WTC11 (cell line): ENCODE results near the gene FBXO33. TPM values are rescaled to one million over a fixed set of nuclear protein-coding genes. Genes with fewer than 3 reads are reported as not detected.

Source experiments
- ATAC-seq: fragments of 200-7000 bp; cut with Tn5 transposase; 2 replicates; pipeline ENCODE4 v1.10.0; 2021; ENCODE audit warnings: mild to moderate bottlenecking, moderate library complexity
- Bru-seq: library from RNA; stranded (reverse); fragments of 400-500 nt; gene quantifications from one replicate; lab custom pipeline; 2021; lab: Mats Ljungman, UMichigan
- CTCF ChIA-PET: fragments of 300-600 bp; sonication (Branson Sonifier 250); formaldehyde crosslinking; loops from one replicate; lab custom pipeline; 2021; ENCODE audit warnings: antibody characterized with exemption; lab: Charles Lee
- POLR2A ChIA-PET: fragments of 350-600 bp; sonication (Branson Sonifier 250); formaldehyde crosslinking; loops from one replicate; lab custom pipeline; 2021; ENCODE audit warnings: antibody characterized with exemption; lab: Charles Lee
- DNase-seq: peaks from one replicate; pipeline ENCODE4 v3.0.0; 2021; ENCODE audit warnings: low spot score
- H3K27ac Mint-ChIP-seq: 2 replicates; pipeline ENCODE4 v1.8.0; 2021; ENCODE audit warnings: mixed read lengths
- H3K27me3 Mint-ChIP-seq: 2 replicates; pipeline ENCODE4 v1.8.0; 2021; ENCODE audit warnings: low read depth, mild to moderate bottlenecking, moderate library complexity, mixed read lengths
- H3K36me3 Mint-ChIP-seq: 2 replicates; pipeline ENCODE4 v1.8.0; 2021; ENCODE audit warnings: mixed read lengths
- H3K4me1 Mint-ChIP-seq: 2 replicates; pipeline ENCODE4 v1.8.0; 2022; ENCODE audit warnings: mixed read lengths
- H3K4me3 Mint-ChIP-seq: 2 replicates; pipeline ENCODE4 v1.8.0; 2021; ENCODE audit warnings: mild to moderate bottlenecking, moderate library complexity, mixed read lengths
- H3K9me3 Mint-ChIP-seq: 2 replicates; pipeline ENCODE4 v1.8.0; 2021; ENCODE audit warnings: mixed read lengths
- CBFB ChIP-seq: sonication (generic); formaldehyde crosslinking; IDR thresholded peaks from 2 replicates; pipeline ENCODE4 v1.8.1; 2022; ENCODE audit warnings: mild to moderate bottlenecking, low read depth, missing genetic modification reagents
- GABPB1 ChIP-seq: sonication (generic); formaldehyde crosslinking; IDR thresholded peaks from 2 replicates; pipeline ENCODE4 v1.8.1; 2023; ENCODE audit warnings: mild to moderate bottlenecking, missing genetic modification reagents
- HMGA2 ChIP-seq: fragments of 250-450 bp; sonication (Bioruptor Pico); IDR thresholded peaks from 2 replicates; pipeline ENCODE4 v1.4.0; 2021; ENCODE audit warnings: mild to moderate bottlenecking, moderate library complexity
- KAT7 ChIP-seq: sonication (generic); formaldehyde crosslinking; IDR thresholded peaks from 2 replicates; pipeline ENCODE4 v1.8.1; 2023; ENCODE audit warnings: missing genetic modification reagents, mild to moderate bottlenecking, borderline replicate concordance
- MAX ChIP-seq: sonication (generic); formaldehyde crosslinking; IDR thresholded peaks from 2 replicates; pipeline ENCODE4 v1.8.0; 2022; ENCODE audit warnings: mild to moderate bottlenecking, missing genetic modification reagents
- MXD4 ChIP-seq: fragments of 250-450 bp; sonication (Bioruptor Pico); IDR thresholded peaks from 2 replicates; pipeline ENCODE4 v1.8.0; 2021; ENCODE audit warnings: mild to moderate bottlenecking, moderate library complexity, borderline replicate concordance
- NR1H2 ChIP-seq: sonication (generic); formaldehyde crosslinking; IDR thresholded peaks from 2 replicates; pipeline ENCODE4 v1.9.0; 2021; ENCODE audit warnings: mild to moderate bottlenecking, moderate library complexity, missing genetic modification reagents
- OVOL2 ChIP-seq: fragments of 250-450 bp; sonication (Bioruptor Pico); IDR thresholded peaks from 2 replicates; pipeline ENCODE4 v1.9.0; 2021; ENCODE audit warnings: mild to moderate bottlenecking, borderline replicate concordance
- PRRX2 ChIP-seq: fragments of 250-450 bp; sonication (Bioruptor Pico); IDR thresholded peaks from 2 replicates; pipeline ENCODE4 v1.8.0; 2021; ENCODE audit warnings: mild to moderate bottlenecking
- RELA ChIP-seq: sonication (generic); formaldehyde crosslinking; IDR thresholded peaks from 2 replicates; pipeline ENCODE4 v1.8.1; 2022; ENCODE audit warnings: missing genetic modification reagents, mild to moderate bottlenecking, borderline replicate concordance
- RORB ChIP-seq: fragments of 250-450 bp; sonication (Bioruptor Pico); IDR thresholded peaks from 2 replicates; pipeline ENCODE4 v1.9.0; 2021; ENCODE audit warnings: mild to moderate bottlenecking
- SP1 ChIP-seq: sonication (generic); formaldehyde crosslinking; conservative IDR thresholded peaks from 2 replicates; pipeline ENCODE4 v1.8.1; 2022; ENCODE audit warnings: missing genetic modification reagents
- TP53 ChIP-seq: sonication (generic); formaldehyde crosslinking; IDR thresholded peaks from 2 replicates; pipeline ENCODE4 v1.8.1; 2023; ENCODE audit warnings: mild to moderate bottlenecking, missing genetic modification reagents
- USF2 ChIP-seq: sonication (generic); formaldehyde crosslinking; IDR thresholded peaks from 2 replicates; pipeline ENCODE4 v1.8.1; 2023; ENCODE audit warnings: mild to moderate bottlenecking, missing genetic modification reagents, moderate library complexity
- ZNF219 ChIP-seq: sonication (generic); formaldehyde crosslinking; IDR thresholded peaks from 2 replicates; pipeline ENCODE4 v1.8.0; 2023; ENCODE audit warnings: missing genetic modification reagents, mild to moderate bottlenecking, borderline replicate concordance
- ZNF416 ChIP-seq: fragments of 250-450 bp; sonication (Bioruptor Pico); IDR thresholded peaks from 2 replicates; pipeline ENCODE4 v1.9.0; 2021; ENCODE audit warnings: mild to moderate bottlenecking, inconsistent platforms
- ZNF425 ChIP-seq: fragments of 250-450 bp; sonication (Bioruptor Pico); conservative IDR thresholded peaks from 2 replicates; pipeline ENCODE4 v1.9.0; 2021; ENCODE audit warnings: mild to moderate bottlenecking
- long read RNA-seq, 3 experiments: library from RNA in 1 of 3; library from capped mRNA in 1 of 3; library from polyadenylated mRNA in 1 of 3; unstranded in 2 of 3; stranded (forward) in 1 of 3; transcript quantifications; one replicate each; pipeline ENCODE4 v2.0.0, GENCODE V29; 2021
- total RNA-seq: library from RNA; stranded (reverse); gene quantifications from 3 replicates; pipeline ENCODE4 v1.2.3, GENCODE V29; 2021
- TF ChIP-seq, protein P1 (sequence below): sonication (generic); formaldehyde crosslinking; IDR thresholded peaks from 2 replicates; pipeline ENCODE4 v1.8.0; 2023; ENCODE audit warnings: missing genetic modification reagents, mild to moderate bottlenecking, borderline replicate concordance
- TF ChIP-seq, protein P2 (sequence below): sonication (generic); formaldehyde crosslinking; IDR thresholded peaks from 2 replicates; pipeline ENCODE4 v1.8.0; 2022; ENCODE audit warnings: mild to moderate bottlenecking, missing genetic modification reagents
- TF ChIP-seq, protein P3 (sequence below): sonication (generic); formaldehyde crosslinking; IDR thresholded peaks from 2 replicates; pipeline ENCODE4 v1.8.1; 2023; ENCODE audit warnings: mild to moderate bottlenecking, moderate library complexity, missing genetic modification reagents
- TF ChIP-seq, protein P4 (sequence below): sonication (generic); formaldehyde crosslinking; IDR thresholded peaks from 2 replicates; pipeline ENCODE4 v1.8.0; 2022; ENCODE audit warnings: mild to moderate bottlenecking, missing genetic modification reagents
- TF ChIP-seq, protein P5 (sequence below): sonication (generic); formaldehyde crosslinking; IDR thresholded peaks from 2 replicates; pipeline ENCODE4 v1.8.0; 2023; ENCODE audit warnings: mild to moderate bottlenecking, missing genetic modification reagents

FBXO33 gene
- total RNA-seq = 7.8 to 9.6 TPM (median 8.4 TPM) in 3 replicates
- Bru-seq, nascent RNA = percentile 77 among the genes with signal in this experiment
- long read RNA-seq, experiment 1, transcript FBXO33-201 (4 exons, 3,853 nt) = major isoform, 32 of 45 reads
- long read RNA-seq, experiment 1, partial matches to known transcripts = 6 of 45 reads
- long read RNA-seq, experiment 1, other reads (novel, unspliced or antisense) = 7 of 45 reads
- long read RNA-seq, experiment 2, transcript FBXO33-201 (4 exons, 3,853 nt) = major isoform, 5 of 18 reads
- long read RNA-seq, experiment 2, partial matches to known transcripts = 2 of 18 reads
- long read RNA-seq, experiment 2, other reads (novel, unspliced or antisense) = 9 of 18 reads
- long read RNA-seq, experiment 3 = 0 reads

DNA sequence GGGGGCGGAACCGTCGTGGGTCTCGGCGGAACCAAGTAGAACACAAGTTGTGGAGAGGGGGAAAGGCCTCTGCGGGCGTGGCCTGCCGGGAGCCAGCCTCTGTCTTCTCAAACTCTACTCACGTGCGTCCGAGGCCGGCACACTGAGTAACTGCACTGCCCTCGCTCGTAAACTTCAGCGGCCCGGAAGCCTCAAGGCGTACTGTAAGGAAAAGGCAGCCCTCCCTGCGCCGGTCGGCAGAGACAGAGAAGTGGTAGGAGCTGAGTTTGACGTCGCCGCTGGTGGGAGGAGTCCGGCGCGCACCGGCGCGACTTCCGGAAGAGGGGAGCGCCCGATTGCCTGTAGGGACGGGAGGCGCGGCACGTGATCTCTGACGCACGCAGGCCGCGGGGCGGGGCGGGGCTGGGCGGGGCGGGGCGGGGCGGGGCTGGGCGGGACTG, at the start of gene FBXO33:
FBXO33 (minus strand) TSS at position 255 of the 440 bp plus-strand sequence. CDS start 271 bp downstream, outside the sequence.
- no peaks in the 10 kb centered on the region for H3K36me3 Mint-ChIP-seq
- ChIA-PET POLR2A (interaction anchor here (0.6 to 2.6 kb wide), 16 partner anchors 10 to 335 kb away, joined by 3 to 11 read pairs (median 4); partner anchors contain the start of genes PNN, SEC23A and TRAPPC6B), CTCF (interaction anchor here (0.6 to 1.9 kb wide), 8 partner anchors 15 to 329 kb away, joined by 3 to 10 read pairs (median 4); partner anchors contain the start of genes SEC23A and TRAPPC6B)
- H3K4me3 Mint-ChIP-seq = peak within 1 kb of the TSS; percentile 98
- peaks cover 23% of the 10 kb centered on the region for H3K4me1 Mint-ChIP-seq
- ATAC-seq (peak; percentile 85), DNase-seq (peak; percentile 96)
- H3K27ac Mint-ChIP-seq = peak within 1 kb of the TSS; percentile 100
- no peaks in the 10 kb centered on the region for H3K27me3 Mint-ChIP-seq
- H3K9me3 Mint-ChIP-seq = no peaks in the 10 kb centered on the region
- TF ChIP-seq KAT7 (no peak), RELA (CRISPR knock-in tag) (no peak), OVOL2 (CRISPR knock-in tag) (no peak), CBFB (CRISPR knock-in tag) (no peak), GABPB1 (CRISPR knock-in tag) (0 out of 2 replicates have a peak, but pooled peaks have one; percentile 51), NR1H2 (CRISPR knock-in tag) (no peak), ZNF219 (no peak), PRRX2 (CRISPR knock-in tag) (no peak), HMGA2 (CRISPR knock-in tag) (no peak), SP1 (CRISPR knock-in tag) (peak; percentile 69), RORB (CRISPR knock-in tag) (no peak), USF2 (peak; percentile 91), MAX (CRISPR knock-in tag) (no peak), ZNF425 (no peak), MXD4 (no peak), TP53 (CRISPR knock-in tag) (0 out of 2 replicates have a peak, but pooled peaks have one; percentile 56), ZNF416 (CRISPR knock-in tag) (no peak)
- TF ChIP-seq, protein P1, sequence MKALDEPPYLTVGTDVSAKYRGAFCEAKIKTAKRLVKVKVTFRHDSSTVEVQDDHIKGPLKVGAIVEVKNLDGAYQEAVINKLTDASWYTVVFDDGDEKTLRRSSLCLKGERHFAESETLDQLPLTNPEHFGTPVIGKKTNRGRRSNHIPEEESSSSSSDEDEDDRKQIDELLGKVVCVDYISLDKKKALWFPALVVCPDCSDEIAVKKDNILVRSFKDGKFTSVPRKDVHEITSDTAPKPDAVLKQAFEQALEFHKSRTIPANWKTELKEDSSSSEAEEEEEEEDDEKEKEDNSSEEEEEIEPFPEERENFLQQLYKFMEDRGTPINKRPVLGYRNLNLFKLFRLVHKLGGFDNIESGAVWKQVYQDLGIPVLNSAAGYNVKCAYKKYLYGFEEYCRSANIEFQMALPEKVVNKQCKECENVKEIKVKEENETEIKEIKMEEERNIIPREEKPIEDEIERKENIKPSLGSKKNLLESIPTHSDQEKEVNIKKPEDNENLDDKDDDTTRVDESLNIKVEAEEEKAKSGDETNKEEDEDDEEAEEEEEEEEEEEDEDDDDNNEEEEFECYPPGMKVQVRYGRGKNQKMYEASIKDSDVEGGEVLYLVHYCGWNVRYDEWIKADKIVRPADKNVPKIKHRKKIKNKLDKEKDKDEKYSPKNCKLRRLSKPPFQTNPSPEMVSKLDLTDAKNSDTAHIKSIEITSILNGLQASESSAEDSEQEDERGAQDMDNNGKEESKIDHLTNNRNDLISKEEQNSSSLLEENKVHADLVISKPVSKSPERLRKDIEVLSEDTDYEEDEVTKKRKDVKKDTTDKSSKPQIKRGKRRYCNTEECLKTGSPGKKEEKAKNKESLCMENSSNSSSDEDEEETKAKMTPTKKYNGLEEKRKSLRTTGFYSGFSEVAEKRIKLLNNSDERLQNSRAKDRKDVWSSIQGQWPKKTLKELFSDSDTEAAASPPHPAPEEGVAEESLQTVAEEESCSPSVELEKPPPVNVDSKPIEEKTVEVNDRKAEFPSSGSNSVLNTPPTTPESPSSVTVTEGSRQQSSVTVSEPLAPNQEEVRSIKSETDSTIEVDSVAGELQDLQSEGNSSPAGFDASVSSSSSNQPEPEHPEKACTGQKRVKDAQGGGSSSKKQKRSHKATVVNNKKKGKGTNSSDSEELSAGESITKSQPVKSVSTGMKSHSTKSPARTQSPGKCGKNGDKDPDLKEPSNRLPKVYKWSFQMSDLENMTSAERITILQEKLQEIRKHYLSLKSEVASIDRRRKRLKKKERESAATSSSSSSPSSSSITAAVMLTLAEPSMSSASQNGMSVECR (CRISPR knock-in tag) = no peak
- TF ChIP-seq, protein P2, sequence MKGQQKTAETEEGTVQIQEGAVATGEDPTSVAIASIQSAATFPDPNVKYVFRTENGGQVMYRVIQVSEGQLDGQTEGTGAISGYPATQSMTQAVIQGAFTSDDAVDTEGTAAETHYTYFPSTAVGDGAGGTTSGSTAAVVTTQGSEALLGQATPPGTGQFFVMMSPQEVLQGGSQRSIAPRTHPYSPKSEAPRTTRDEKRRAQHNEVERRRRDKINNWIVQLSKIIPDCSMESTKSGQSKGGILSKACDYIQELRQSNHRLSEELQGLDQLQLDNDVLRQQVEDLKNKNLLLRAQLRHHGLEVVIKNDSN (CRISPR knock-in tag) = peak; percentile 92
- TF ChIP-seq, protein P3, sequence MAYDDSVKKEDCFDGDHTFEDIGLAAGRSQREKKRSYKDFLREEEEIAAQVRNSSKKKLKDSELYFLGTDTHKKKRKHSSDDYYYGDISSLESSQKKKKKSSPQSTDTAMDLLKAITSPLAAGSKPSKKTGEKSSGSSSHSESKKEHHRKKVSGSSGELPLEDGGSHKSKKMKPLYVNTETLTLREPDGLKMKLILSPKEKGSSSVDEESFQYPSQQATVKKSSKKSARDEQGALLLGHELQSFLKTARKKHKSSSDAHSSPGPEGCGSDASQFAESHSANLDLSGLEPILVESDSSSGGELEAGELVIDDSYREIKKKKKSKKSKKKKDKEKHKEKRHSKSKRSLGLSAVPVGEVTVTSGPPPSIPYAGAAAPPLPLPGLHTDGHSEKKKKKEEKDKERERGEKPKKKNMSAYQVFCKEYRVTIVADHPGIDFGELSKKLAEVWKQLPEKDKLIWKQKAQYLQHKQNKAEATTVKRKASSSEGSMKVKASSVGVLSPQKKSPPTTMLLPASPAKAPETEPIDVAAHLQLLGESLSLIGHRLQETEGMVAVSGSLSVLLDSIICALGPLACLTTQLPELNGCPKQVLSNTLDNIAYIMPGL = no peak
- TF ChIP-seq, protein P4, sequence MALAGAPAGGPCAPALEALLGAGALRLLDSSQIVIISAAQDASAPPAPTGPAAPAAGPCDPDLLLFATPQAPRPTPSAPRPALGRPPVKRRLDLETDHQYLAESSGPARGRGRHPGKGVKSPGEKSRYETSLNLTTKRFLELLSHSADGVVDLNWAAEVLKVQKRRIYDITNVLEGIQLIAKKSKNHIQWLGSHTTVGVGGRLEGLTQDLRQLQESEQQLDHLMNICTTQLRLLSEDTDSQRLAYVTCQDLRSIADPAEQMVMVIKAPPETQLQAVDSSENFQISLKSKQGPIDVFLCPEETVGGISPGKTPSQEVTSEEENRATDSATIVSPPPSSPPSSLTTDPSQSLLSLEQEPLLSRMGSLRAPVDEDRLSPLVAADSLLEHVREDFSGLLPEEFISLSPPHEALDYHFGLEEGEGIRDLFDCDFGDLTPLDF = no peak
- TF ChIP-seq, protein P5, sequence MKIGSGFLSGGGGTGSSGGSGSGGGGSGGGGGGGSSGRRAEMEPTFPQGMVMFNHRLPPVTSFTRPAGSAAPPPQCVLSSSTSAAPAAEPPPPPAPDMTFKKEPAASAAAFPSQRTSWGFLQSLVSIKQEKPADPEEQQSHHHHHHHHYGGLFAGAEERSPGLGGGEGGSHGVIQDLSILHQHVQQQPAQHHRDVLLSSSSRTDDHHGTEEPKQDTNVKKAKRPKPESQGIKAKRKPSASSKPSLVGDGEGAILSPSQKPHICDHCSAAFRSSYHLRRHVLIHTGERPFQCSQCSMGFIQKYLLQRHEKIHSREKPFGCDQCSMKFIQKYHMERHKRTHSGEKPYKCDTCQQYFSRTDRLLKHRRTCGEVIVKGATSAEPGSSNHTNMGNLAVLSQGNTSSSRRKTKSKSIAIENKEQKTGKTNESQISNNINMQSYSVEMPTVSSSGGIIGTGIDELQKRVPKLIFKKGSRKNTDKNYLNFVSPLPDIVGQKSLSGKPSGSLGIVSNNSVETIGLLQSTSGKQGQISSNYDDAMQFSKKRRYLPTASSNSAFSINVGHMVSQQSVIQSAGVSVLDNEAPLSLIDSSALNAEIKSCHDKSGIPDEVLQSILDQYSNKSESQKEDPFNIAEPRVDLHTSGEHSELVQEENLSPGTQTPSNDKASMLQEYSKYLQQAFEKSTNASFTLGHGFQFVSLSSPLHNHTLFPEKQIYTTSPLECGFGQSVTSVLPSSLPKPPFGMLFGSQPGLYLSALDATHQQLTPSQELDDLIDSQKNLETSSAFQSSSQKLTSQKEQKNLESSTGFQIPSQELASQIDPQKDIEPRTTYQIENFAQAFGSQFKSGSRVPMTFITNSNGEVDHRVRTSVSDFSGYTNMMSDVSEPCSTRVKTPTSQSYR (CRISPR knock-in tag) = no peak
